ENCODE data around the gene GEMIN2. TPM values are rescaled to one million over a fixed set of nuclear protein-coding genes. Genes with fewer than 3 reads are reported as not detected.
"Not testable (repeated sequence)": the region's sequence is repeated elsewhere in the genome, so short reads cannot be mapped to it uniquely, and the experiment has no call there.

Gene GEMIN2
- total RNA-seq, 3 donors from 2014 or later = 16.0 to 36.1 (median 28.1) TPM

DNA sequence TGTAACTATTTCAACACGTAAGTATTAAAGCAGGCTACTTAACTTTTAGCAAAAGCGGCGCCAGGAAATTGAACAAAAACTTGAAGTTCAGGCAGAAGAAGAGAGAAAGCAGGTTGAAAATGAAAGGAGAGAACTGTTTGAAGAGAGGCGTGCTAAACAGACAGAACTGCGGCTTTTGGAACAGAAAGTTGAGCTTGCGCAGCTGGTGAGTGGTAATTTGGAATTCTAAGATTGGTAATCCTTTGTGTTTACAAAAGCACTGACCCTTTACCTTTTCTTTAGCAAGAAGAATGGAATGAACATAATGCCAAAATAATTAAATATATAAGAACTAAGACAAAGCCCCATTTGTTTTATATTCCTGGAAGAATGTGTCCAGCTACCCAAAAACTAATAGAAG lies 64.9 kb downstream of the GEMIN2 start:
- Histone ChIP-seq H3K27me3 (no peaks in the 10 kb centered on the region), H3K4me3 (no peak overlapping the region), H3K27ac (no peak overlapping the region), H3K9me3 (no peaks in the 10 kb centered on the region), H3K36me3 (no peaks in the 10 kb centered on the region), H3K4me1 (peaks cover 0 to 8% of the 10 kb centered on the region in 2 donors)
- DNase-seq (ENCODE audit: low spot score in 2 of 2) = no peak
- TF ChIP-seq POLR2A (IDR thresholded peaks at IDR 0.05) (no peak), POLR2AphosphoS5 (IDR thresholded peaks at IDR 0.05) (no peak)
- TF ChIP-seq, protein P1, sequence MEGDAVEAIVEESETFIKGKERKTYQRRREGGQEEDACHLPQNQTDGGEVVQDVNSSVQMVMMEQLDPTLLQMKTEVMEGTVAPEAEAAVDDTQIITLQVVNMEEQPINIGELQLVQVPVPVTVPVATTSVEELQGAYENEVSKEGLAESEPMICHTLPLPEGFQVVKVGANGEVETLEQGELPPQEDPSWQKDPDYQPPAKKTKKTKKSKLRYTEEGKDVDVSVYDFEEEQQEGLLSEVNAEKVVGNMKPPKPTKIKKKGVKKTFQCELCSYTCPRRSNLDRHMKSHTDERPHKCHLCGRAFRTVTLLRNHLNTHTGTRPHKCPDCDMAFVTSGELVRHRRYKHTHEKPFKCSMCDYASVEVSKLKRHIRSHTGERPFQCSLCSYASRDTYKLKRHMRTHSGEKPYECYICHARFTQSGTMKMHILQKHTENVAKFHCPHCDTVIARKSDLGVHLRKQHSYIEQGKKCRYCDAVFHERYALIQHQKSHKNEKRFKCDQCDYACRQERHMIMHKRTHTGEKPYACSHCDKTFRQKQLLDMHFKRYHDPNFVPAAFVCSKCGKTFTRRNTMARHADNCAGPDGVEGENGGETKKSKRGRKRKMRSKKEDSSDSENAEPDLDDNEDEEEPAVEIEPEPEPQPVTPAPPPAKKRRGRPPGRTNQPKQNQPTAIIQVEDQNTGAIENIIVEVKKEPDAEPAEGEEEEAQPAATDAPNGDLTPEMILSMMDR (IDR thresholded peaks at IDR 0.05) = no peak
- intact Hi-C loops (cut with DNase I; ENCODE audit: low total_unique reads) = no loop called here

DNA sequence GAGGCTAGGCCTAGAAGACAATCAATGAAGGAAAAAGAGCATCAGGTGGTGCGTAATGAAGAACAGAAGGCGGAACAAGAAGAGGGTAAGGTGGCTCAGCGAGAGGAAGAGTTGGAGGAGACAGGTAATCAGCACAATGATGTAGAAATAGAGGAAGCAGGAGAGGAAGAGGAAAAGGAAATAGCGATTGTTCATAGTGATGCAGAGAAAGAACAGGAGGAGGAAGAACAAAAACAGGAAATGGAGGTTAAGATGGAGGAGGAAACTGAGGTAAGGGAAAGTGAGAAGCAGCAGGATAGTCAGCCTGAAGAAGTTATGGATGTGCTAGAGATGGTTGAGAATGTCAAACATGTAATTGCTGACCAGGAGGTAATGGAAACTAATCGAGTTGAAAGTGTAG lies 66.4 kb downstream of the GEMIN2 start:
- DNase-seq (ENCODE audit: low spot score in 2 of 2) = no peak
- no peak overlapping the region for H3K4me3 ChIP-seq
- H3K27ac ChIP-seq = no peak overlapping the region
- H3K4me1 ChIP-seq = peaks cover 0 to 8% of the 10 kb centered on the region in 2 donors
- no peaks in the 10 kb centered on the region for H3K9me3 ChIP-seq
- intact Hi-C loops (cut with DNase I; ENCODE audit: low total_unique reads) = no loop called here
- H3K36me3 ChIP-seq = no peaks in the 10 kb centered on the region
- no peaks in the 10 kb centered on the region for H3K27me3 ChIP-seq
- no peak for TF ChIP-seq POLR2AphosphoS5 (IDR thresholded peaks at IDR 0.05)
- TF ChIP-seq POLR2A (IDR thresholded peaks at IDR 0.05) = no peak
- TF ChIP-seq, protein P1 (IDR thresholded peaks at IDR 0.05) = no peak

DNA sequence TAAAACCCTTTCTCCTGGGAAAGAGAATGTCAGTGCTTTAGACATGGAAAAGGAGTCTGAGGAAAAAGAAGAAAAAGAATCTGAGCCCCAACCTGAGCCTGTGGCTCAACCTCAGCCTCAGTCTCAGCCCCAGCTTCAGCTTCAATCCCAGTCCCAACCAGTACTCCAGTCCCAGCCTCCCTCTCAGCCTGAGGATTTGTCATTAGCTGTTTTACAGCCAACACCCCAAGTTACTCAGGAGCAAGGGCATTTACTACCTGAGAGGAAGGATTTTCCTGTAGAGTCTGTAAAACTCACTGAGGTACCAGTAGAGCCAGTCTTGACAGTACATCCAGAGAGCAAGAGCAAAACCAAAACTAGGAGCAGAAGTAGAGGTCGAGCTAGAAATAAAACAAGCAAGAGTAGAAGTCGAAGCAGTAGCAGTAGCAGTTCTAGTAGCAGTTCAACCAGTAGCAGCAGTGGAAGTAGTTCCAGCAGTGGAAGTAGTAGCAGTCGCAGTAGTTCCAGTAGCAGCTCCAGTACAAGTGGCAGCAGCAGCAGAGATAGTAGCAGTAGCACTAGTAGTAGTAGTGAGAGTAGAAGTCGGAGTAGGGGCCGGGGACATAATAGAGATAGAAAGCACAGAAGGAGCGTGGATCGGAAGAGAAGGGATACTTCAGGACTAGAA lies 67.0 kb downstream of the GEMIN2 start:
- no peak for TF ChIP-seq POLR2AphosphoS5 (IDR thresholded peaks at IDR 0.05)
- TF ChIP-seq, protein P1 (IDR thresholded peaks at IDR 0.05) = no peak
- TF ChIP-seq POLR2A (IDR thresholded peaks at IDR 0.05) = no peak
- Histone ChIP-seq H3K36me3 (no peaks in the 10 kb centered on the region), H3K27ac (no peak overlapping the region), H3K4me1 (peaks cover 0 to 8% of the 10 kb centered on the region in 2 donors), H3K27me3 (no peaks in the 10 kb centered on the region), H3K9me3 (no peaks in the 10 kb centered on the region), H3K4me3 (no peak overlapping the region)
- intact Hi-C loops (cut with DNase I; ENCODE audit: low total_unique reads) = no loop called here
- DNase-seq (ENCODE audit: low spot score in 2 of 2) = no peak

DNA sequence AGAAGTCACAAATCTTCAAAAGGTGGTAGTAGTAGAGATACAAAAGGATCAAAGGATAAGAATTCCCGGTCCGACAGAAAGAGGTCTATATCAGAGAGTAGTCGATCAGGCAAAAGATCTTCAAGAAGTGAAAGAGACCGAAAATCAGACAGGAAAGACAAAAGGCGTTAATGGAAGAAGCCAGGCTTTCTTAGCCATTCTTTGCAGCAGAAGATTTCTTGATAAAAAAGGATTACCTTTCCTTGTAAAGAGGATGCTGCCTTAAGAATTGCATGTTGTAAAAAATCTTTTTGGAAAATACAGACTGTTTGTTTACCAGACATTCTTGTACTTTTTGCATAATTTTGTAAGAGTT lies 67.5 kb downstream of the GEMIN2 start:
- no peak for DNase-seq (ENCODE audit: low spot score in 2 of 2)
- Histone ChIP-seq H3K36me3 (no peaks in the 10 kb centered on the region), H3K4me3 (no peak overlapping the region), H3K9me3 (no peaks in the 10 kb centered on the region), H3K27me3 (no peaks in the 10 kb centered on the region), H3K4me1 (peaks cover 0 to 4% of the 10 kb centered on the region in 2 donors), H3K27ac (no peak overlapping the region)
- intact Hi-C loops (cut with DNase I; ENCODE audit: low total_unique reads) = no loop called here
- TF ChIP-seq POLR2A (IDR thresholded peaks at IDR 0.05) (no peak), POLR2AphosphoS5 (IDR thresholded peaks at IDR 0.05) (no peak)
- TF ChIP-seq, protein P1 (IDR thresholded peaks at IDR 0.05) = no peak

DNA sequence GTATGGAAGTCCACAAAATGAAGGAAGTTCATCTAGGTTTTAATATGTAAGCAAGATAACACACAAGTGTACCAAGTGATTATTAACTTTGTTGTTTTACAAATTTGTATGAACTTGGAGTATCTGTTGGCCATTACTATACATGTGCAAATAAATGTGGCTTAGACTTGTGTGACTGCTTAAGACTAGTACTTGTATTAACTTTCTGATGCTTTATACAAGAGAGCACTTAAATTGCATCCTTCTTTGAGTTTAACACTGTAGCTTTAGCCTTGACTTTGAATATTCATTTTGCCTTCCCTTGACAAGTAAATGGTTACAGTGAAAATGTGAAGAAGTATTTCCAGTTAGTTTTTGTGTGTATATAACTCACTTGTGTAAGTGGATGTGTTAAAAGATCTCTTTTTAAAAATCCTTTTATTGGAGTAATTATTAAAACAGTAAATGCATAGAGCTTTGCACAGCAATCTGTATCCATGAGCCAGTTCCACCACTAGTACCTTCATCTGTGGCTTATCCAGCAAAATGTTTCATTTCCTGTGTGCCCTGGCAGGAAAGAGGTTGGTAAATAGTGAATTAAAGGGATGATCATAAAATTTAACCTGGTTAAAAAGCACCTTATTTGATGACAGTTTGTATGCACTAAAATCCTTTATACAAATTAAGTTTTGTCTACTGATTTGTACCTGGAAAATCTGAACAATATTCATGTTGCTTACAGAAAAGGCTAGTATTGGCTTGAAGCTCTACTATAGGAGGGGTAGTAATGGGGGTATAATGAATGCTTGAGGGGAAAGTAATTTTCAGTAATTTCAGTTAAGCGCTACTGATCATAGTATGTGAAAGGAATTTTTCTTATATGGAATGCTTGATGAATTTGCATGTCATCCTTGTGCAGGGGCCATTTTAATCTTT lies 68.9 kb downstream of the GEMIN2 start:
- Histone ChIP-seq H3K4me3 (no peak overlapping the region), H3K27ac (no peak overlapping the region), H3K9me3 (no peaks in the 10 kb centered on the region), H3K27me3 (no peaks in the 10 kb centered on the region), H3K4me1 (no peaks in the 10 kb centered on the region), H3K36me3 (no peaks in the 10 kb centered on the region)
- intact Hi-C loops (cut with DNase I; ENCODE audit: low total_unique reads) = no loop called here
- no peak for DNase-seq (ENCODE audit: low spot score in 2 of 2)
- no peak for TF ChIP-seq POLR2AphosphoS5 (IDR thresholded peaks at IDR 0.05)
- no peak for TF ChIP-seq POLR2A (IDR thresholded peaks at IDR 0.05)
- TF ChIP-seq, protein P1 (IDR thresholded peaks at IDR 0.05) = no peak

DNA sequence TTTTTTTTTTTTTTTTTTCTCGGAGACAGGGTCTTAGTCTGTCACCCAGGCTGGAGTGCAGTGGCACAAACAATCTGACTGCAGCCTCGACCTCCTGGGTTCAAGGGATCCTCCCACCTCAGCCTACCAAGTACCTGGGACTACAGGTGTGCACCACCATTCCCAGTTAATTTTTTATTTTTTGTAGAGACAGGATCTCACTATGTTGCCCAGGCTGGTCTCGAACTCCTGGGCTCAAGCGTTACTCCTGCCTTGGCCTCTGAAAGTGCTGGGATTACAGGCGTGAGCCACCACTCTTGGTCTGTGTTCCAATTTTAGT lies 69.5 kb downstream of the GEMIN2 start:
- H3K27ac ChIP-seq; H3K4me3 ChIP-seq; H3K36me3 ChIP-seq; H3K27me3 ChIP-seq; H3K4me1 ChIP-seq; H3K9me3 ChIP-seq; DNase-seq (ENCODE audit: low spot score in 2 of 2); intact Hi-C loops (cut with DNase I; ENCODE audit: low total_unique reads): not testable (repeated sequence)

Data from breast epithelium (tissue), 4 donors.